ENCODE measurements around the gene AMH.

DNA sequence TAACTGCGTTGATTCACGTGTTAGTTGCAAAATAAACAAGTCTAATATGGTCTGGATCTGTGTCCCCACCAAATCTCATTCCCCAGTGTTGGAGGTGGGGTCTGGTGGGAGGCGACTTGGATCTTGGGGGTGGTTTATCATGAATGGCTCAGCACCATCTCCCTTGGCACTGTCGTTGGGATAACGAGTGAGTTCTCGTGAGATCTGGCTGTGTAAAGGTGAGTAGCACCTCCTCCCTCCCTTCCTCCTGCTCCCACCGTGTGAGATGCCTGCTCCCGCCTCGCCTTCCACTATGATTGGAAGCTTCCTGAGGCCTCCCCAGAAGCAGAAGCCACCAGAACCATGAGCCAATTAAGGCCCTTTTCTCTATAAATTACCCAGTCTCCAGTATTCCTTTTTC is 28.0 kb downstream of the AMH start:
- TF ChIP-seq, protein P1, sequence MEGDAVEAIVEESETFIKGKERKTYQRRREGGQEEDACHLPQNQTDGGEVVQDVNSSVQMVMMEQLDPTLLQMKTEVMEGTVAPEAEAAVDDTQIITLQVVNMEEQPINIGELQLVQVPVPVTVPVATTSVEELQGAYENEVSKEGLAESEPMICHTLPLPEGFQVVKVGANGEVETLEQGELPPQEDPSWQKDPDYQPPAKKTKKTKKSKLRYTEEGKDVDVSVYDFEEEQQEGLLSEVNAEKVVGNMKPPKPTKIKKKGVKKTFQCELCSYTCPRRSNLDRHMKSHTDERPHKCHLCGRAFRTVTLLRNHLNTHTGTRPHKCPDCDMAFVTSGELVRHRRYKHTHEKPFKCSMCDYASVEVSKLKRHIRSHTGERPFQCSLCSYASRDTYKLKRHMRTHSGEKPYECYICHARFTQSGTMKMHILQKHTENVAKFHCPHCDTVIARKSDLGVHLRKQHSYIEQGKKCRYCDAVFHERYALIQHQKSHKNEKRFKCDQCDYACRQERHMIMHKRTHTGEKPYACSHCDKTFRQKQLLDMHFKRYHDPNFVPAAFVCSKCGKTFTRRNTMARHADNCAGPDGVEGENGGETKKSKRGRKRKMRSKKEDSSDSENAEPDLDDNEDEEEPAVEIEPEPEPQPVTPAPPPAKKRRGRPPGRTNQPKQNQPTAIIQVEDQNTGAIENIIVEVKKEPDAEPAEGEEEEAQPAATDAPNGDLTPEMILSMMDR (tag by site-specific recombination; IDR thresholded peaks at IDR 0.05), result no peak
- no peak for TF ChIP-seq ZEB2 (tag by site-specific recombination; IDR thresholded peaks at IDR 0.05)
- TF ChIP-seq, protein P2, sequence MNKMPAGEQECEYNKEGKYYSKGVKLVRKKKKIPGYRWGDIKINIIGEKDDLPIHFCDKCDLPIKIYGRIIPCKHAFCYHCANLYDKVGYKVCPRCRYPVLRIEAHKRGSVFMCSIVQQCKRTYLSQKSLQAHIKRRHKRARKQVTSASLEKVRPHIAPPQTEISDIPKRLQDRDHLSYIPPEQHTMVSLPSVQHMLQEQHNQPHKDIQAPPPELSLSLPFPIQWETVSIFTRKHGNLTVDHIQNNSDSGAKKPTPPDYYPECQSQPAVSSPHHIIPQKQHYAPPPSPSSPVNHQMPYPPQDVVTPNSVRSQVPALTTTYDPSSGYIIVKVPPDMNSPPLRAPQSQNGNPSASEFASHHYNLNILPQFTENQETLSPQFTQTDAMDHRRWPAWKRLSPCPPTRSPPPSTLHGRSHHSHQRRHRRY (tag by site-specific recombination; IDR thresholded peaks at IDR 0.05), result no peak
- no peak for TF ChIP-seq ZNF580 (tag by site-specific recombination; IDR thresholded peaks at IDR 0.05)
- TF ChIP-seq ZNF138 (tag by site-specific recombination; IDR thresholded peaks at IDR 0.05; ENCODE audit: borderline replicate concordance), result no peak
- TF ChIP-seq ZNF639 (tag by site-specific recombination; IDR thresholded peaks at IDR 0.05), result no peak

Measured in HEK293 (cell line).